ENCODE data around the gene SECTM1.

DNA sequence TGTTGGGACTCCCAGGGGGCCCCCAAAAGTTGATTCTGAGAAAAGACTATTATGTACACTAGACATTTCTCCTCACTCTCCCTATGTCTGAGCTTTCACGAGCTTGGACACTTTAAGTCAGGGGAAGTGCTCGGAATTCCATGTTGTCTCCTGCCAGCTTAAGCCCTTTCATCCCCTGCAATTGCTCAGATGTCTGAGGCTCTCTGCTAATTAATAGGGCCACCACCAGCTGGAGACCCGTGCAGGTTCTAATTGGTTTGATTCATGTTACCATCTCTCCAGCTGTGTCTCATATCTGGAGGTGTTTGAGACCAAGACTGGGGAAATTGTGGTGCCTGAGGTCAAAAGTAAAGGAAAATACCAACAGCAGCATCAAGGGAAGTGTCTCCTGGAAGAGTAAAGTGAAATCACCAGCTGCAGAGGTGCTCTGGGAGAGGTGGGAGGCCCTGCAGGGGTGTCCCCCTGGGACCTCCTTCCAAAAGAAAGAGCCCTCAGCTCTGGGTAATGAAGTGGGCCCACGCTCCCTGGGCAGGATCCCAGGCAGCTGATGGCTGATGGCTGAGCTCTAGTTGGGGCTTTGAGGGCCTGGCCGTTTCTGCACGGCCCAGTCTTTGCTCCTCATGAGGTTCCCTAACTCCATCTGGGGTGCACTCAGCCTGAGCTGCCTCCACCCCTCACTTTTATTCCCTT lies 32.2 kb upstream of the SECTM1 start:
- TF ChIP-seq, protein P1, sequence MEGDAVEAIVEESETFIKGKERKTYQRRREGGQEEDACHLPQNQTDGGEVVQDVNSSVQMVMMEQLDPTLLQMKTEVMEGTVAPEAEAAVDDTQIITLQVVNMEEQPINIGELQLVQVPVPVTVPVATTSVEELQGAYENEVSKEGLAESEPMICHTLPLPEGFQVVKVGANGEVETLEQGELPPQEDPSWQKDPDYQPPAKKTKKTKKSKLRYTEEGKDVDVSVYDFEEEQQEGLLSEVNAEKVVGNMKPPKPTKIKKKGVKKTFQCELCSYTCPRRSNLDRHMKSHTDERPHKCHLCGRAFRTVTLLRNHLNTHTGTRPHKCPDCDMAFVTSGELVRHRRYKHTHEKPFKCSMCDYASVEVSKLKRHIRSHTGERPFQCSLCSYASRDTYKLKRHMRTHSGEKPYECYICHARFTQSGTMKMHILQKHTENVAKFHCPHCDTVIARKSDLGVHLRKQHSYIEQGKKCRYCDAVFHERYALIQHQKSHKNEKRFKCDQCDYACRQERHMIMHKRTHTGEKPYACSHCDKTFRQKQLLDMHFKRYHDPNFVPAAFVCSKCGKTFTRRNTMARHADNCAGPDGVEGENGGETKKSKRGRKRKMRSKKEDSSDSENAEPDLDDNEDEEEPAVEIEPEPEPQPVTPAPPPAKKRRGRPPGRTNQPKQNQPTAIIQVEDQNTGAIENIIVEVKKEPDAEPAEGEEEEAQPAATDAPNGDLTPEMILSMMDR (conservative IDR thresholded peaks at IDR 0.05 in 1 of 2, IDR thresholded peaks at IDR 0.05 in 1 of 2; ENCODE audit: extremely low read depth in 1 of 2, insufficient read depth in 1 of 2, low read depth in 1 of 2, low read length in 2 of 2) = no peak
- no peak for TF ChIP-seq EZH2 (IDR thresholded peaks at IDR 0.05; ENCODE audit: borderline replicate concordance, low read length)

All from mammary epithelial cell (primary cell).